NCI-H345 (cell line): Measurements from ENCODE around the gene GNG10.
A peak's percentile ranks its signal among the peaks of the same experiment; 100 is the strongest.
"Not testable (repeated sequence)": the region's sequence is repeated elsewhere in the genome, so short reads cannot be mapped to it uniquely, and the experiment has no call there.

ENCODE experiments used
- DNase-seq: peaks from one replicate; lab custom pipeline; 2025; lab: John Stamatoyannopoulos, UW

The GNG10 gene

DNA sequence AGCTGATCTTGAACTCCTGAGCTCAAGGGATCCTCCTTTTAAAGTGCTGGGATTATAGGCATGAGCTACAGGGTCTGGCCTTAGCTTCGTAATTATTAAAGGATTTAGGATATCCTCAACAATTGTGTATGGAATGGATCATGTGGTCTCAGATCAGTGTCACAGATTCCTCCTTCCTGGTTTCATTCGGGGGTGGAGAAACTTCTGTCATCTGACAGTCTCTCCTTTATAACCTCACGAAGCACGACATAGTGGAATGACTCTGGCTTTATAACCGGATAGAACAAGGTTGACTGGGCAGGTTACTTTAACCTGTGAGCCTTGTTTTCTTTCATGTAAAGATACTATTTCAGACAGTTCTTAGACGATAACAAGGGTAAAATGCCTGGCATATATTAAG lies 4.4 kb upstream of the GNG10 start:
- DNase-seq = no peak

DNA sequence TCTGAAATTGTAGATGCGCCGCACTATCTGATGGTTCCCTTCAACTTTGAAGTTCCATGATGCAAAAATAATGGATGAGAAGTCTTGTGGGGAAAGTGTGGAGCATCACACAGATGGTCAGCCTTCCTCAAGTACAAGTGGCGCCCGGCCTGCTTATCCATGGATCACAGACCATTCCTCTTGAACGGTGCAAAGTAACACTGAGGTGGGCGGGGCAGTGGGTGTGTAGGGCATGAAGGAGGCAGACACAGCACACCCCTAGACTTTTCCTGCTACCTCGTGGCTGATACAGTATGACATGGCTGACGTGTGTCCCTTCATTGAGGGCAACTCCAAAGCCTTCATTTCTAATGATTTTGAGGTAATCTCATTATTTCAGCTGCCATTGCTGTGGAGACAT lies 2.5 kb upstream of the GNG10 start:
- no peak for DNase-seq

DNA sequence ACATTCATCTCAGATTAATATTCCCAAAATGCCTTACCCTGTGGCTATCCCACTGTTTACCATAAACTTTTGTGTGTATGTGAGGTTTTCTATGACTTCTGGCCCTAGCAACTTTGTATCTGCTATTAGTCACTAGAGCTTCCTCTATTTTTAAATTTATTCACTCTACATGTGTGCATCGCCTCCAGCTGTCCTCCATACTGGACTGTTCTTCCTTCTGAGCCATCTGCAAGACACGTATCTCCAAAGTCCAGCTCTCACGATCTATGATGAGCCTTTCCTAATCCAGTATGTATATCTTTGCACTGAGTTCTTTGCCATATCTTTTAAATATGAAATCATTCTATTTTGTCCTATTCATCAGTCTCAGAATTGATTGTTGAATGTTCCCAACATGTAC lies 1.7 kb upstream of the GNG10 start:
- DNase-seq = no peak

DNA sequence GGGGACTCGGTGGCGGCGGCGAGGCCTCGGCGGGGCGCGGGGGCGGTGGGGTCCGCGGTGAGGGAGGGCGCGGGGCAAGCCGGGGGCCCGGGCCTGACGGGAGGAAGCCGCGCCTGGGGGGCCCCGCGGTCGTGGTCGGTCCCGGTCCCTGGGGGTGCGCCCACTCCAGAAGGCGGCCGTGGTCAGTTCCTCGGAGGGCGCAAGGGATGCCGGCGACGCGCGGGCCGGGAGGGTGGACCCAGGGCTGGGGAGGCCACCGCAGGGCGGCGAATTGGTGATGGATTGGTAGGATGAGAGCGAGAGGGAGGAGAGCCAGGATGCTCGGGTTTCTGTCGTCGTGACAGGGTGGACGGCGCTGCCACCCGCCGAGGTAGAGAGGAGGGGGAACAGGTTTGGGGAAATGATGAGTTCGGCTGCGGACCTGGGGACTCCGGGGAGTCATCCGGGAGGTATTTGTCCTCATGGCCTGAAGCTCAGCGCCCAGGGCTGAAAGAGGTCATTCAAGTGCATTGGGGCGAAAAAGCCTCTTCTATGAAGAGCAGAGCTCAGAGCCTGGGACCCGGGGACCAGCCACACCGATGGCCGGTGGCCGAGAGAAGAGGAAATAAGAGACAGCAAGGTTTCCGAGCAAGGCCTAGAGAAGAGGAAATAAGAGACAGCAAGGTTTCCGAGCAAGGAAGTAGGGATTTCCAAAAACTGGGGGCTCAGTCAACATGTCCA lies 557 bp downstream of the GNG10 start:
- peak; percentile 27 for DNase-seq

DNA sequence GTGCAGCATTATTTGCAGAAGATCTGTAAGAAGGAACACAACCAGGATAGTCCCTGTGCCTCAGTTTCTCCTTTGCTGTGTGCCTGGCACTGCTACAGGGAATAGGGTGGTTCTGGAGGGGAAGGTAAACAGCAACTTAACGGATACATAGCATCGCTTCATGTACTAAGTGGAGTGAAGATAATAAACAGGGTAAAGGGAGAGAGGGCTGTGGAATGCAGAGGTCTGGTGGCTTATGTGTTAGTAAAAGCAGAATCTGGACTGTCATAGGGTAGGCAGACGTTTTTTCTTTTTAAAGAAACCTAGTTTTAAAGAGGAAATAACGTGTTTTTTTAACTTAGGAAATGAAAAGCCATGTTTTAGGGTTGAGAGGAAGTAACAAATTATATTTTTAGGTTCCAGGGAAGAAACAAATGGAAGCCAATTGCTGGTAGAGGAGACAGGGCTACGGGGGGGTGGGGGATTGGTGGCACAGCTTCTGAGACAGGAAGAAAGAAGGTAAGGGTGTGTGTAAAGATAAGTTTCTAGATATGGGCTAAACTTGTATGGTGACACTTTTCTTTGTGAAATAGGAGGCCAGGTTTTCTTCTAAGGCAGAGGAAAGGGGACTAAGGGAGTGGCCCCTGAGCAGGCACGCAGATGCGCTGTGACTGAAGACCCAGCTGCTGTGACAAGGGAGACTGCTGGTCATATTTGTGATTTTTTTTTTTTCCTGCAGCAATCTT lies 1.3 kb downstream of the GNG10 start:
- no peak for DNase-seq

DNA sequence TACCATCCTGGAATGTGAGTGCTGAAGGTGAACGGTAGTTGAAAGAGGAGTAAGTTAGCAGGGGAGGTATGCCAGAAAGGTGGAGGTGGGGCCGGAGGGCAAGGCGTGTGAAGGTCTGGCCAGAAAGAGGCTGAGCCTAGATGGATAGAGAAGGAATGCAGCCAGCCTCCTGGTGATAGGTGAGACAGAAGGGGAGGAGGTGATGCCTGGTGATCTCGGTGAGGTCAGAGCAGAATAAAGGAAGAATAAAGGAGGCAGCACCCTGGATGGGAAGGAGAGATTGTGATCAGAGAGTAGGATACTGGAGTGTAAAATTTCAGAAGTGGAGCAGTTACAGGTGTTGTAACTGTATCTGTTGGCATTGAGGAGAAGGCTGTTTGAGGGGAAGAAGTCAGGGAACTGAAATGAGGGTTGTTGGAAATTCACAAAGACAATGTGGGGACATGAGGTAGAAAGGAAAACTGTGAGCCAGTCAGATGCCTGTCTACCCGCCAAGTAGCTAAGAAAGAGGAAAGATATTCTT lies 2.0 kb downstream of the GNG10 start:
- no peak for DNase-seq

DNA sequence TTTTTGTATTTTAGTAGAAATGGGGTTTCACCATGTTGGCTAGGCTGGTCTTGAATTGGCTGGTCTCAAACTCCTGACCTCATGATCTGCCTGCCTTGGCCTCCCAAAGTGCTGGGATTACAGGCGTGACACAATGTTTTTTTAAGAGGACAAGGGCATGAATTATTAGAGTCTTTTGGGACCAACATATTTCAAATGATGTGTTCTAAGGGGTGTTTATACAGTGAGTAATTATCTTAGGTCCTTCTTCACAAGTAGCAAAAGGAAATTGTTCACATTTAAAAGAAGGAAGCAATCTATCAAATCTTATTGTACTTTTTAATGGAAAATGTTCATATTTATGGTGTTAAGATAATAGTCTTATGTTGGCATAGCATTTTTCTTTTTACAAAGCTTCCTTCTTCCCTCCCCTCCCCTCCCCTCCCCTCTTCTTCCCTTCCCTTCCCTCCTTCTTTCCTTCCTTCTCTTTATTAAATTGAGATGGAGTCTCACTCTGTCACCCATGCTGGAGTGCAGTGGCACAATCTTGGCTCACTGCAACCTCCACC lies 6.7 kb downstream of the GNG10 start:
- no peak for DNase-seq

DNA sequence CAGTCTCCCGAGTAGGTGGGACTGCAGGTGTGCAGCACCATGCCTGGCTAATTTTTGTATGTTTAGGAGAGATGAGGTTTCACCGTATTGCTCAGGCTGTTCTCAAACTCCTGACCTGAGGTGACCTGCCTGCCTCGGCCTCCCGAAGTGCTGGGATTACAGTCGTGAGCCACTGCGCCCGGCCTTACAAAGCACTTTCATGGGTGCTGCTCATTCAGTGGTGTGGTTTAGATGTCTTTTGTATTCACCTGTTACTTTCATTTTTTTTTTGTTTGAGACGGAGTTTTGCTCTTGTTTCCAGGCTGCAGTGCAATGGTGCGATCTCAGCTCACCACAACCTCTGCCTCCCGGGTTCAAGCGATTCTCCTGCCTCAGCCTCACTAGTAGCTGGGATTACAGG lies 7.2 kb downstream of the GNG10 start:
- not testable (repeated sequence) for DNase-seq

DNA sequence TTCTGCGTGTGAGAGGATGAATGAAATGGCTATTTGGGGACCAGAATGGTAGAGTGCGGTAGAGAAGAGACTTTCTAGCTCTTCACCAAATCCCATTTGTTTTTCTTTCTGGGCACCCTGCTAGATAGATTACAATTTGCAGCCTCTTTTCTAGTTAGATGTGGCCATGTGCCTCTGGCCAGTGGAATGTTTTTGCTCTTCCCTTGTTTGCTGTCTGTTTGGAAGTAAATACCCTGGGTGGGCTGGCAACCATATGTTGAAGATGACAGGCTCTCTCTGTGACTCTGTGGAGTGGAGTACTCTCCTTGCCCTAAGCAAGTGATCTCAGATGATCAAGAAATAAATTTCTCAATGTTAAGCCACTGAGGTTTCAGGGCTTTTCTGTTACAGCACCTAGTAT lies 12.9 kb downstream of the GNG10 start:
- no peak for DNase-seq

DNA sequence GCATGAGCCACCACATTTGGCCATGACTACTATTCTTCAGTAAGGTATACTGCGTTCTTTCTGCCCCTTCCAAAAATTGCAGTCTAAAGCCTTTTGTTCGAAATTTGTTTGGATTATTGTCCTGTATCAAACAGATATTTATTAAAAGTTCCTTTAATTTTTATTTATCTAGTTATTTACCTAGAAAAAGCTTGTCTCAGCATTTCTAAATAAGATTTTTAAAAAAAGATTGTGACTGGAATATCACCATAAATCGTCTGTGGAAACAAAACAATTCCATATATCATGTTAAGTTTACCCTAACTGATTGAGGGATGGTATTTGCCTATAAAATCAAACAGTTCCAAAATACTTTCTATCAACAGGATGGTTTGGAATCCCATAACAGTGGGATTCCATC lies 14.7 kb downstream of the GNG10 start:
- no peak for DNase-seq

DNA sequence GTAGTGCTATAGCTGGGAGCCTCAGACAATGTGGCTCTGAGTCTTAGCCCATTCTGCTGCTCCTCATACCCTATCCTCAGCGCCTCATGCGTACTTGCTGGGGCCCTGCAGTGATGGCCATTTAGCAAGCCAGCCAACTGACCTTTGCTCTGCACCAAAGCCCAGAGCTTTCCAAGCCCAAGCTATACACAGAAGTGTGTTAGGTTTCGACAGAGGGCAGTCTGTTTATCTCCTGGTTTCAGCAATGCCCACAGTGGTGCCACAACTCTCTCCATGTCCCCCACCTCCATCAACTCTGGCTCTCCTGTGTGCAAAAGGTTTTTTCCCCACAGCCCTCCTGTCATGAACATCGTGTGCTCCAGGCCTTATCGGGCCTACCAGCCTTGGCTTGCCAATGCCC lies 16.9 kb downstream of the GNG10 start:
- no peak for DNase-seq

DNA sequence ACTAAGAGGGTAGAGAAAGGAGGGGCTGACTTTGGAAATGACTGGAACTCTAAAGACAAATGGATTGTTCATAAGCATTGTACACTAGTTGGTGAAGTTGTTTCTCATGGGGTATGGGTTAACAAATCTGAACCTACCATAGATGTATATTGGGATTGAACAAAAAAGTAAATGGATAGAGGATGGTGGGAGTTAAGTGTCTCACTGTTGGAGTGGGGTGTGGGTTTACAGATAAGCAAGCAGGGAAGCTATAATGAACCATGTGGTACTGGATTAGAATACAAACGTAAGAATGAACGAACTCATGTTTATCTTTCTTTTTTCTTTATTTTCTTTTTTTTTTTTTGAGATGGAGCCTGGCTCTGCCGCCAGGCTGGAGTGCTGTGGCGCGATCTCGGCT lies 17.8 kb downstream of the GNG10 start:
- no peak for DNase-seq

DNA sequence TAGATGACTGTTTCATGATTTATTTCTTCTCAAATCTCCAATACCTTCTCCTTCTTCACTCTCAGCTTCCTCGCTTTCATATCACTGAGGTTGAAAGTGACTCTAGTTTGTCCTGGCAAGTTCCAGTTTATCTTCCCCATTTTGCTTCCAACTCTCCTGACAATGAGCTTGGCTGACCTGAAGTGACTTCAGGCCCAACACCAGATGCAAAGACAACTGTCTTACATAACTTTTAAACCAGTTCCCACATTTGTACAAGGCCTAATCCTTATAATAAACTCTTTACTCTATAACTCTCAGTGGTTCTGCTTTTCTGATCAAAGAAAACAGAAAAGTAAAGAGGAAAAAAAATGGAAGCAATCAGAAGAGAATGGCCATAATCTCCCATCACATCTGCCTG lies 22.0 kb downstream of the GNG10 start:
- no peak for DNase-seq

DNA sequence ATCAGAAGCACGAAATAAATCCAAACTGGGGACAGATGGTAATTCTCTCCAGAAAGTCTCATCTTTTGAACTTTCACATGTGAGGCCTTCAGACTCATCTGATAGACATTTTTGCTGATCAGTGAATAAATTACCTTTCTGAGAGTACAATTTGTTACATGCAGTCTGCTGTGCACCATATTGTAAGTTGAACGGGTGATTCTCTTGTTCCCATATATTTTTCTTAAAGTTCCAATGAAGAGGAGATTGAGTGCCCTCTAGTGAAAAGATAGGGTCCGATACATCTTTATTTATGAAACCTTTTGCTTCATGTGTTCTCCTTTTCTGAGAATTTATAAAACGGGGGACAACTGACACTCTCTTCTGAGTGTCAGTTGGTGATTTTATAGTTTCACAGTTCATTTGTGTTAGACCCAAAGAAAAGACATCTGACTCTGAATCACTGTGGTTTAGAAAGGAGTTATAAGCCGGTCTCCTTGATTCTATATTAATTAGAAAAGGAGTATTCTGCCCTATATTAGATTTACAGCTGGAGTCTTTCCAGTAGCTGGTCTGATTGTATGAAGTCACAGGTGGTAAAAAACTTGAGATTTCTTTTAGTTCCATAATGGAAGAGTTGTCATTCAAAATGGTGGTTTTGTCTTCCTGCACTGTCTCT lies 30.4 kb downstream of the GNG10 start:
- no peak for DNase-seq

DNA sequence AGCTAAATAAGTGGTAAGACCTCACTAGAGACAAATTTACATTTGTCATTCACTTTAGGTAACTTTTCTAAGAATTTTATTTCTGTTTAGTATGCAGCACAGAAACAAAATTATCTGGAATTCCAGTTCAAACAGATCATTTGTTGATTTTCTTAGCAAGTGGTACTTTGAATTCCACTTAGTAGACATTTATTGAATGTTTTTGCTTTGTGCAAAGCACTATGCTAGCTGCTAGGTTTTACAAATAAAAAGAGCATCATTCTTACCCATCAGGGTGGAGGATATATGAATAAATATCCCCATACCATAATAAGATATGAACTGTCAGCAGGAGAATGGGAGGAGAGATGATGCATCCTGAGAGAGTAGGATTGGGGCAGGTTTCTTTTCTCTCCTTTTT lies 35.4 kb downstream of the GNG10 start:
- DNase-seq = no peak

DNA sequence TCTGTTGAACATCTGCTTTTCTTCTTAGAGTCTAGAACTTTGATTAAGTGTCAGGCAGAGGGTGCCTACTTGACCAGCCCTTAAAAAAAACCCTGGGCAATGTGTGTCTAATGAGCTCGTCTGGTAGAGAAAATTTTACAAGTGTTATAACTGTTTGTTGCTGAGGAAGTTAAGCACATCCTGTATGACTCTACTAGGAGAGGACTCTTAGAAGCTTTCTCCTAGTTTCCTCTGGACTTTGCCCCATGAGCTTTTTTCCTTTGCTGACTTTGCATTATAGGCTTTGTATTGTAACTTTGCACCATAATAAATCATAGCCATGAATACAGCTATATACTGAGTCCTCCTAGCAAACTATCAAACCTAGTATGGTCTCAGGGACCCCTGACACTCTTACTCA lies 39.4 kb downstream of the GNG10 start:
- no peak for DNase-seq

DNA sequence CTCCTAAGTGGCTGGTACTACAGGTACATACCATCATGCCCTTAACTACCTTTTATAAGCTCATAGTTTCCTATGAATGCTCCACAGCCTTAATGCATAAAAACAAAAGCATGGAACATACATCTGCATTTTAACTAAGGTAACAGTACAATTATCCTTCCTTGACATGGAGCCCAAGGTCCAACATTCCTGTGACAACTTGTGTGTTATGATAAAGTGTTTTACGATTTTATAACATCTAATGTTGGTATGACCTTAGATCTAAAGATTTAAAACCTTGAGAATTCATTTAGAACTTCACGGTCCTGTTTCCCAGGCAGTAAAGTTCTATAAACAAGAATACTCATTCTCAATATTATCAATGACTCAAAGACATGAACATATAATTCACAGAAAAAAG lies 43.1 kb downstream of the GNG10 start:
- no peak for DNase-seq

DNA sequence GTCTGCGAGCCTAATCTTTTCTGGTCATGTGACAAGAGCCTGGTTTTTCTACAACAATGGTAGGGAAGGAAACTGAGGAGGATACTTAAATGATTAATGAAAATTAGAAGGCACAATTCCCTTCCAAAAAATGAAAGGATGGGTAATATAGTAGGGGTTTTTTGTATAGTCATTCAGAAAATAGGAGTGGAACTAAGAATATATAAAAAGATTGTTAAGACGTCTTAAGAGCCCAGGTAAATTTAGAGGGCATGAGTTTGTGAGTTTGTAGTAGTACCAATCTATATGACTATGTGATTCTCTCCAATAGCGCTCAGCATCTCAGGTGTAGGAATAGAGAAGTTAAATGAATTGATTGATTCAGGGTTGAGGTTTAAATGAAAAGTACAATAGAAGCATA lies 50.1 kb downstream of the GNG10 start:
- no peak for DNase-seq

DNA sequence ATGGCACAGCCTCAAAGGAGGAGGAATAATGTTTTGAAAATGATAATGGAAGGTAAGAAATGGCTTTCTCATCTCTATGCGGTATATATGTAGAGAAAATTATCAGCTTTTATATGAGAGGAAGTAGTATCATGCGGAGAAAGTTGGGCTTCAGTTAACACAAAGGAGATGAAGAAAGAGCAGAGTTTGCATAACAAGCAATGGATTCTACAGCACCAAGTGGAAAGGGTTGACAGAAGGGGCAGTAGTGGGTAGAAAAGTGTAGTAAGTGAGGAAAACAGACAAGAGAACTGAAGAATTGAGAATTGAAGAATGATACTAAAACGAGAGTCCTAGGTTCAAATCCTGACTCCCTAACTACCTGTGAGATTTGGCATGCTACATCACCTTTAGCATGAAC lies 51.0 kb downstream of the GNG10 start:
- no peak for DNase-seq

DNA sequence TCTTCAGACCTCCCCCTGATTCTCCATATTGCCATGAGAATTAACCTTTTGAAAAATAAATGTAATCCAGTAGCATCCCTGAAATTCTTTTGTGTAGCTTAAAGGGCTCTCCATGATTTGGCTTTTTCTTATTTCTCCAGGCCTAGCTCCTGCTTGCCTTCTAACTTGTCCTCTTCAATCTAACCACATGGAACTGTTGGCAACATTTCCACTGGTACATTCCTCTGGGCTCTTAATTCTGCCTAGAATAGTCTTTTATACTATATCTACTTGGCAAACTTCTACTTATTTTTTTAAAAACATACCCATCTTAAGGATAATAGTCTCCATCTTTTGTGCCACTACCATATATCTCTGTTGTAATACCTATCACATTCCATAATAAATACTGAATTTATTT lies 54.1 kb downstream of the GNG10 start:
- no peak for DNase-seq

DNA sequence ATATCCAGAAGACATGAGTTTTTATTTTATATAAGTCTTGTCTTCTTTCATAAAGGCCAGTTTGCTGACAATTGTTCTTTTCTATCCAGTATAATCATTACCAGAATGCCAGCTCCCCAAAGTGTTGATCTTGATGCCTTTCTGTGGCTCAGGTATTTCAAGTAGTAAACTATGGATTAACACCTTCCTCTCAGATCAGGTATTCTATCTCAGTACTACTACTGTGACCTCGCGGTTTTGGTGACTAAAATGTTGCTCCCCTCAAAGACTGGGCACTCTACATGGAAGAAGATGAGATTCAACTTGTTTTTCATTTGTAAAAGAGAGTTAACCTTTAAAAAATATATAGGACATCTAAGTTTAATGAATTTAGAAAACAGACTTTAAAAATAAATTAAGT lies 58.1 kb downstream of the GNG10 start:
- no peak for DNase-seq
